GM12878 (cell line): ENCODE results near the gene ARGLU1. TPM values are rescaled to one million over a fixed set of nuclear protein-coding genes. Genes with fewer than 3 reads are reported as not detected.

ENCODE experiments used
- ATAC-seq: fragments of 200-7000 bp; cut with Tn5 transposase; 3 replicates; pipeline ENCODE4 v1.9.1; 2020; ENCODE audit warnings: mild to moderate bottlenecking, moderate library complexity
- BruUV-seq: library from RNA; stranded (reverse); fragments of 400-500 nt; replicated peaks from 2 replicates; lab custom pipeline; 2021; lab: Mats Ljungman, UMichigan
- CTCF ChIA-PET: fragments of 300-600 bp; sonication (Branson Sonifier 250); formaldehyde crosslinking; extraction: SDS; loops from one replicate; lab custom pipeline; 2021; ENCODE audit warnings: inconsistent platforms; lab: Yijun Ruan, JAX
- POLR2A ChIA-PET: fragments of 350-600 bp; formaldehyde crosslinking; extraction: SDS; loops from one replicate; lab custom pipeline; 2021; ENCODE audit warnings: inconsistent platforms; lab: Charles Lee
- RAD21 ChIA-PET: fragments of 300-600 bp; sonication (Branson Sonifier 250); formaldehyde crosslinking; loops from one replicate; lab custom pipeline; 2023; ENCODE audit warnings: antibody characterized with exemption; ENCODE audit not compliant: unreplicated experiment; lab: Charles Lee
- SMC1A ChIA-PET: fragments of 300-600 bp; sonication (Branson Sonifier 250); formaldehyde crosslinking; loops from one replicate; lab custom pipeline; 2023; ENCODE audit not compliant: unreplicated experiment, uncharacterized antibody; lab: Charles Lee
- DNase-seq: peaks from one replicate; pipeline ENCODE4 v3.0.0-alpha.2; 2011; ENCODE audit warnings: low read depth, low spot score
- FAIRE-seq: peaks from 3 replicates; lab custom pipeline; 2011; peaks lifted over from hg19 to GRCh38; lab: Jason Lieb, UNC
- H2AFZ ChIP-seq: 2 replicates; pipeline ENCODE4 v1.6.0; 2011; ENCODE audit warnings: low read depth, low read length, control low read depth; ENCODE audit not compliant: control insufficient read depth
- H3K27ac ChIP-seq: 2 replicates; pipeline ENCODE4 v1.5.1; 2011; ENCODE audit warnings: control low read depth; ENCODE audit not compliant: control insufficient read depth, insufficient read depth
- H3K27me3 ChIP-seq, 2 experiments: replicated peaks in 1 of 2; 2 replicates each; pipeline versions ENCODE4 v1.6.0 to v1.6.1; 2011; ENCODE audit warnings: low read length in 1 of 2; ENCODE audit not compliant: control insufficient read depth in 2 of 2, insufficient read depth in 2 of 2
- H3K36me3 ChIP-seq, 2 experiments: 2 replicates each; pipeline ENCODE4 v1.5.1; 2011; ENCODE audit warnings: low read length in 1 of 2; ENCODE audit not compliant: control insufficient read depth in 2 of 2, insufficient read depth in 2 of 2
- H3K4me1 ChIP-seq: 2 replicates; pipeline ENCODE4 v1.6.1; 2011; ENCODE audit warnings: mild to moderate bottlenecking, low read length, moderate library complexity, mixed read lengths; ENCODE audit not compliant: control insufficient read depth, insufficient read depth
- H3K4me2 ChIP-seq: 2 replicates; pipeline ENCODE4 v1.6.0; 2011; ENCODE audit warnings: control low read depth; ENCODE audit not compliant: control insufficient read depth, insufficient read depth
- H3K4me3 ChIP-seq: fragments of 200-600 bp; sonication (generic); 2 replicates; pipeline ENCODE4 v1.5.1; 2016
- H3K79me2 ChIP-seq: 2 replicates; pipeline ENCODE4 v1.6.0; 2011; ENCODE audit warnings: low read length; ENCODE audit not compliant: control insufficient read depth, insufficient read depth
- H3K9ac ChIP-seq: 2 replicates; pipeline ENCODE4 v1.8.0; 2011; ENCODE audit warnings: low read length, control low read depth, mixed read lengths; ENCODE audit not compliant: control insufficient read depth, insufficient read depth
- H3K9me3 ChIP-seq: replicated peaks from 3 replicates; pipeline ENCODE4 v1.5.1; 2011; ENCODE audit warnings: mild to moderate bottlenecking, low read length; ENCODE audit not compliant: control insufficient read depth, insufficient read depth
- H4K20me1 ChIP-seq: 2 replicates; pipeline ENCODE4 v1.6.0; 2011; ENCODE audit not compliant: control insufficient read depth, insufficient read depth
- BMI1 ChIP-seq: fragments of 450-650 bp; IDR thresholded peaks from 2 replicates; pipeline ENCODE4 v1.6.1; 2016; ENCODE audit warnings: mild to moderate bottlenecking, moderate library complexity, borderline replicate concordance
- CBFB ChIP-seq: IDR thresholded peaks from 2 replicates; pipeline ENCODE4 v1.6.1; 2016; ENCODE audit warnings: antibody characterized with exemption, low read depth
- MXI1 ChIP-seq: fragments of 150-350 bp; IDR thresholded peaks from 2 replicates; pipeline ENCODE4 v1.6.1; 2011; ENCODE audit warnings: low read depth, mild to moderate bottlenecking, inconsistent platforms, low read length, improper control_type of control experiment
- MYB ChIP-seq: fragments of 150-350 bp; IDR thresholded peaks from 2 replicates; pipeline ENCODE4 v1.6.1; 2014; ENCODE audit warnings: mild to moderate bottlenecking, low read depth, low read length, borderline replicate concordance
- NFIC ChIP-seq: IDR thresholded peaks from 2 replicates; pipeline ENCODE4 v1.6.1; 2012; ENCODE audit warnings: low read depth, mild to moderate bottlenecking, inconsistent platforms, low read length, moderate library complexity
- NR2C2 ChIP-seq: IDR thresholded peaks from 2 replicates; pipeline ENCODE4 v1.6.1; 2011; ENCODE audit warnings: borderline replicate concordance, low read depth; ENCODE audit not compliant: control insufficient read depth, insufficient read length
- NRF1 ChIP-seq: conservative IDR thresholded peaks from 2 replicates; pipeline ENCODE4 v1.6.1; 2011; ENCODE audit warnings: mild to moderate bottlenecking, low read depth, low read length, improper control_type of control experiment
- PAX5 ChIP-seq: IDR thresholded peaks from 2 replicates; pipeline ENCODE4 v1.6.1; 2011; ENCODE audit warnings: low read depth, low read length, borderline replicate concordance
- RUNX3 ChIP-seq: IDR thresholded peaks from 2 replicates; pipeline ENCODE4 v1.6.1; 2012; ENCODE audit warnings: low read length, inconsistent platforms
- TBL1XR1 ChIP-seq: IDR thresholded peaks from 2 replicates; pipeline ENCODE4 v1.6.1; 2012; ENCODE audit warnings: low read depth, low read length, improper control_type of control experiment
- ZNF384 ChIP-seq: IDR thresholded peaks from 2 replicates; pipeline ENCODE4 v1.6.1; 2012; ENCODE audit warnings: low read depth, mild to moderate bottlenecking, low read length, improper control_type of control experiment, borderline replicate concordance
- WGBS: methylation state at CpG from one replicate; pipeline ENCODE4 v1.1.6; 2016; ENCODE audit warnings: low lambda C conversion rate; ENCODE audit not compliant: insufficient replicate concordance, insufficient coverage; ENCODE audit errors: missing lambda C conversion rate; 5-methylcytosine and 5-hydroxymethylcytosine counted together
- in situ Hi-C: fragments of 300-500 bp; cut with MboI; formaldehyde crosslinking; loops from 9 replicates; pipeline ENCODE4 v1.14.3; 2018; ENCODE audit warnings: mixed read lengths
- intact Hi-C: fragments of 100-400 bp; cut with micrococcal nuclease; formaldehyde crosslinking; loops from one replicate; pipeline ENCODE4 v1.14.2; 2022; ENCODE audit not compliant: unreplicated experiment
- polyA plus RNA-seq, 11 experiments: library from polyadenylated mRNA; depleted of rRNA in 4 of 11; unstranded in 6 of 11; stranded (reverse) in 5 of 11; fragments of >200 nt; fragmentation: Nextera tagmentation in 4 of 11; fragmentation: Illumina TruSeq in 1 of 11; extraction: Ambion mirVana in 4 of 11; extraction: Trizol in 1 of 11; gene quantifications; 1 replicate in 1 of 11; 2 replicates in 10 of 11; pipeline versions ENCODE4 v1.2.1 to v1.2.3, GENCODE V29; 2011 to 2016; ENCODE audit warnings: inconsistent platforms in 2 of 11, missing spikeins in 2 of 11, low read depth in 1 of 11
- total RNA-seq, 4 experiments: library from RNA; depleted of rRNA in 3 of 4; stranded (reverse); fragments of >200 nt in 3 of 4; fragmentation: Illumina TruSeq in 1 of 4; extraction: Trizol in 1 of 4; gene quantifications; 2 replicates each; pipeline versions ENCODE4 v1.2.1 to v1.2.3, GENCODE V29; 2013 to 2021

Gene ARGLU1
- total and polyA plus RNA-seq, 10 of the 15 experiments (the other 5 are each of a cell fraction or from before 2014, with no cell fraction given) = 47.1 to 197 (median 98.3) TPM

DNA sequence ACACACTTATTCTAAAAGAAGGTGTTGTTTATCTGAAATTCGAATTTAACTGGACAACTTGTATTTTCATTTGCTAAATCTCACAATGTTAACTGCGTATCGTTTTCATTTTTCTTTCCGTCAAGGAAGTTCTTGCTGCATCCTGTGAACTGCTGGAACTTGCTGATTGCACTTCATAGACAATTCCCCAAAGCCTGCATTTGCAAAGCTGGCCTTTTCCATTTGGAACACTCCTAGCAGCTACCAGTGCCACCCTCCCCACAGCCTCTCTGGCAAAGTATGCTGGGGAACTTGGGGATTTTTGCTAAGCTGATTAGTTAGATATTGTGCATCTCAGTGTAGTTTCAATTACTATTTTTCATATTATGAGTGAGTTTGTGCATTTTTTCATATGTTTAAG lies 20.4 kb upstream of the ARGLU1 start:
- Histone ChIP-seq H4K20me1 (no peaks in the 10 kb centered on the region), H3K27me3 (no peaks in the 10 kb centered on the region), H3K4me1 (no peaks in the 10 kb centered on the region), H3K27ac (no peak overlapping the region), H3K4me2 (no peak overlapping the region), H3K9me3 (peaks cover 2% of the 10 kb centered on the region; the same call in 2 of the 3 replicates), H3K36me3 (no peaks in the 10 kb centered on the region), H3K9ac (no peak overlapping the region), H2AFZ (no peak overlapping the region), H3K4me3 (no peak overlapping the region), H3K79me2 (no peaks in the 10 kb centered on the region)
- BruUV-seq = no TSS peak
- 68% methylated on average over 4 of the region's 4 CpGs for WGBS
- no peak for ATAC-seq
- SMC1A ChIA-PET = no interaction called here
- FAIRE-seq = no peak
- CTCF ChIA-PET = interaction anchor here (1.0 to 1.6 kb wide), 3 partner anchors 9 to 32 kb away, joined by 3 to 4 read pairs (median 3); no protein-coding TSS in a partner anchor
- RAD21 ChIA-PET = no interaction called here
- in situ Hi-C loops (no loop called here), intact Hi-C loops (no loop called here)
- POLR2A ChIA-PET = interaction anchor here (0.9 to 1.2 kb wide), 2 partner anchors 23 to 445 kb away, joined by 3 read pairs; no protein-coding TSS in a partner anchor
- no peak for DNase-seq
- TF ChIP-seq MXI1 = no peak

DNA sequence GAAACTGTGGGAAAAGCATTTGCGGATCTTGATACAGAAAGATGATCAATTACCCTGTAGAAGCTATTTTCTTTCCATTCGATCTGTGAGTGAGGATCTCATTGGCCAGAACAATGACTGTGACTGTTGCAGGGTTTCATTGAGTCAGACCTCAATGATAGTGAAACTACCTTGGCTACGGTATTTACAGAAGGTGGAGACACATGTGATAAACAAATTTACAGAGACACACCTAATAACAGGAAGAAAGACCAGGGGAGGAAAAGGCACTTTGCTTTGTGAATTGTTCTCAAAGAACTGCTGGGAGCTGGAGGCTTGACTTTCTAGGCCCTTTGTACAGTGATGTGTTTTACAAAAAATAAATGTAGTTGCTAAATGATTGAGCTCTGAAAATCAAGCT lies 19.9 kb upstream of the ARGLU1 start:
- Histone ChIP-seq H3K4me1 (no peaks in the 10 kb centered on the region), H3K4me2 (no peak overlapping the region), H2AFZ (no peak overlapping the region), H3K9ac (no peak overlapping the region), H3K9me3 (peaks cover 2% of the 10 kb centered on the region; the same call in 2 of the 3 replicates), H3K27ac (no peak overlapping the region), H3K36me3 (no peaks in the 10 kb centered on the region), H3K4me3 (no peak overlapping the region), H3K79me2 (no peaks in the 10 kb centered on the region), H4K20me1 (no peaks in the 10 kb centered on the region), H3K27me3 (no peaks in the 10 kb centered on the region)
- 4% methylated on average over 3 of the region's 3 CpGs for WGBS
- in situ Hi-C loops (no loop called here), intact Hi-C loops (no loop called here)
- TF ChIP-seq PAX5 (no peak), NR2C2 (no peak), ZNF384 (no peak), TBL1XR1 (no peak), MYB (no peak), BMI1 (no peak), RUNX3 (no peak), NRF1 (no peak), NFIC (no peak), CBFB (no peak)
- no peak for FAIRE-seq
- POLR2A ChIA-PET = interaction anchor here (0.9 to 1.2 kb wide), 2 partner anchors 22 to 446 kb away, joined by 3 read pairs; no protein-coding TSS in a partner anchor
- BruUV-seq = no TSS peak
- SMC1A ChIA-PET = interaction anchor here (1.0 kb wide), 1 partner anchor 60 kb away, joined by 3 read pairs; no protein-coding TSS in a partner anchor
- RAD21 ChIA-PET = no interaction called here
- no peak for ATAC-seq
- CTCF ChIA-PET = interaction anchor here (1.0 to 1.6 kb wide), 2 partner anchors 18 to 32 kb away, joined by 3 to 4 read pairs; no protein-coding TSS in a partner anchor
- no peak for DNase-seq
